Anterior cingulate cortex (tissue), 58 donors: ENCODE data around the gene GUCY2F.

Source experiments
- DNase-seq, 58 donors: peaks; one replicate each; lab custom pipeline; 2025; lab: John Stamatoyannopoulos, UW

GUCY2F gene

DNA sequence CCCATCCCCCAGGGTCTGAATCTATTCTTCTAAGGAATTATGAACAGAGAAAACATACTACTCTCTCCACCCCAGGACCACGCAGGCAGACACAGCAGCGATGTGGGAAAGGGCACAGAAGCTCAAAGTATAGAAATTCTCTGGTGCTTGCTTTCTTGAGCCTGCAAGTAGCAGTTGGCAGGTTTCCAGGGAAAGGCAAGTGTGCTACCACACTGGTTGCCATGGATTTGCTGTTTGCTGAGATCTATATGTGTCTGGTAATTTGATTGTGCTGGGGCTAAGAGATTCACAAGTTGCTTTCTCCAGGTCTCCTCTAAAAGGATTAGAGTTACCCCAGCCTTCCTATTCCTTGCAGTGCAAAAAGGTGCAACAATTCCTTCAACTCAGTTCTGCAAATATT lies 83.1 kb downstream of the GUCY2F start:
- DNase-seq: peak in 1 of 58 donors; percentile 0

DNA sequence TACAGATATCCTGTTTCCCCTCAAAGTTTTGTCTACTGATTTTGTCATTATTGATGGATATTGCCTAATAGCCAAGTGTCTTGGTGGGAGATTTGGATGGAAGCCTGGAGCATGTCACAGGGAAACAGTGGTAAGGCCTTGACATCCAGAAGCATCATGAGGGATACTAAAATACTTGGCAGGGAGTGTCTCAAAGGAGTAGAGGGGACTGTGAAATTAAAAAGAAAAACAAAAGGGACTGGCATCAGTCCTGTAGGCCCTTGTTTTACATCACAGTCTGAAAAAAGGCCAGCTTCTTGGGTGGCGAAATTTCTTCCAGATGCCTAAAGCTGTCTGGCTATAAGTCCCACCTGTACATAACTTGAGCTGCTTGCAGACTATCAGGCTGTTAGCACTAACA lies 83.8 kb downstream of the GUCY2F start:
- DNase-seq: no peak

DNA sequence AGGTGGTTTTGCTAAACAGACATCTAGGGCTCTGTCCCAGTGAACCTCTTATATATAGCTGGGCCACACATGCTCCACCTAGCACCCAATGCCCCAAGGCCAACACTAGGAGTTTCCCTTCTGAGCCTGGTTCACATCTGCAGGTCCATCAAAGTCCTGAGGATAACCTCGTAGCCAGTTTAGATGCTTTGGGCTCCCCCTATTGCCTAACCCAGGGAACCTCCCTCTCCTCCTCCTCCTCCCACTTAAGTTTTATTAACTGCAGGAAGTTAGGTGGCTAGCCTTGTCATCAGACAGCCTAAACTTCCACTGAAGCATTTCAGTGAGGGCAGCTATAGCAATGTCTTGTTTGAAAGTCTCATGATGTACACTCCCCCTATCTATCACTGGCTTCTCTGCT lies 88.0 kb downstream of the GUCY2F start:
- DNase-seq: no peak

DNA sequence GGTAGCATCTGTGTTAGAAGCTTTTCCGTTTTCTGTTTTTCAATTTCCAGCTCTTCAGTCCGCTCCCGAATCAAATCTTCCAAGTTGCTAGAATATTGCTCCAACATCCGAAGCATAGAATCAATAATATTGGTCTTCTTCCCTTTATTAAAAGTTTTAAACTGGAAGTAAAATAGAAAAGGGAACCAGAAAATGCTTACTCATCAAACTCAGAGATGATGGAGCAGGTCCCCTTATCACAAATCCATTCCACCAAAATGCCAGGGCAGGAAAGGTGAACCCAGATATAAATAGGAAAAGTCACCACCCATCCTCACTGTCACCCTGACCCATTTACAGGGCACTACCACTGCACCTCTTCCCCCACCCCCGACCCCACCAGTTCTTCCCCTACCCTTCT lies 89.0 kb downstream of the GUCY2F start:
- no peak for DNase-seq

DNA sequence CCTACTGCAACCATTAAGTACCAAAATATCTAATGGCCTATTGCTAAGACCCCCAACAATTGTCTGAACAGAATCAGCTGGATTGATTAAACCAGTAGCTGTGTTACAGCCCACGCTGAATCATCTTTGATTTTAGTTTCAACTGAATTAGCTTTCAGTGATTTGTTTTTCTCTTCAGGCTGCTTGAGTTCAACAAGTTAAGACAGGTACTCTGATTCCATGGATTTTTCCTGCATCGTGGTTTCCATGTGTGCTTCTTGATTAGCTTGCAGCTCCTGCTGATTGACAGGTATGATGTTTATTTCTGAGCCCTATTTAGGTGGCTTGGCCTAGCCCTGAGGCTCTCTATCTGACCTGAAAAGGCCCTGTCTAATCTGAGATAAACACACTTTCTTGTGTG lies 91.3 kb downstream of the GUCY2F start:
- DNase-seq: no peak

DNA sequence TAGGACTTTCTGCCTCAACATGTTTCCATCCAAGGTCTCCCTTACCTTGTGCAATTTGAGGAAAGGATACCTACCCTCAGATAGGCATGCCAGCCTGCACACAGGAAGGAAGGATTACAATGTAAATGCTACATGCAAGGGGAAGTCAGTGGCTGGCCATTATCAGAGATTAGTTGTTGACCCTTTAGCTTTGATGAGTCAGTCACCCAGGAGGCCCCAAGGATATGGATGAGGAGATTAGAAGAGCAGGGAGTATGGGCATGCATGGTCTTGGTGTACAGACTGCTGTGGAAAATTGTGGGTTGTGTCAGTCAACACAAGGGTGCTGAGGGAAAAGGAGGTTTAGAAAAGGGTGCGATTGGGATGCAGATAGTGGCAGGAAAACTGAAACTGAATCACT lies 92.0 kb downstream of the GUCY2F start:
- no peak for DNase-seq

DNA sequence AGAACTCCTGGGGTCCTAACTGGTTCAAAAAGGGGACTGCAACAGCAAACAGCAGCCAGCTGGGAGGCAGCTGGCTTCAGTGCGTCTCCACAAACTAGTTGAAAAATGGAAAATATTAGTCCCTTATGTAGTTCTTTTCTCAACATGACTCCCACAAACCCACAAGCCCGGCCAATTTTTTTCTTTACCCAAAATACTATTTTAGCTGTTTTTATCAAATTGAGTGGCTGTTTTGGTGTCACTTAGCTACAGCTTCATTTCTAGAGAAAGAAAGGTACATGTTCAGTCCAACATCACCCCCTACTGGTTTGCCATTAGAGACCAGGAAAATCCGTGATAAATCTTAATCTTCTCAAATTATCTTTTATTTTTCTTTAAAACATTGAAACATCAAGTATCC lies 97.2 kb downstream of the GUCY2F start:
- peak in 2 of 58 donors; percentile 0 to 3 for DNase-seq

DNA sequence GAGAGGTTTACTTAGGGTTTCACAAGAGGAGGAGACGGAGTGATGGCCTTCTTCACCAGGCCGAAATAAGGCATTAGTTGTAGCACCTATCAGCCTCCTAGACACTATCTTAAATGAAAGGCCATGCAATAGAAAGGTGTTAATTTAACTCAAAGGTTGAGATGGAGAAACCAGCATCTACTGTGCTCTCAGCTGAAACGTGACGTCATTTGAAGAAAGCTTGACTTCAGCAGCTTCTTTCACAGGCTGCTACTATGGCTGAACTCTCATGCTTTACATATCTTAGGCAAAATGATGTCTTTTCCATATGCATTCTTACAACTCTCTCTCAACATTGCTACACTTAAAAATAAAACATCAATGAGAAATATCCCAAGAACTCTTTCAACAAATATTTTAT lies 99.6 kb downstream of the GUCY2F start:
- DNase-seq: no peak

DNA sequence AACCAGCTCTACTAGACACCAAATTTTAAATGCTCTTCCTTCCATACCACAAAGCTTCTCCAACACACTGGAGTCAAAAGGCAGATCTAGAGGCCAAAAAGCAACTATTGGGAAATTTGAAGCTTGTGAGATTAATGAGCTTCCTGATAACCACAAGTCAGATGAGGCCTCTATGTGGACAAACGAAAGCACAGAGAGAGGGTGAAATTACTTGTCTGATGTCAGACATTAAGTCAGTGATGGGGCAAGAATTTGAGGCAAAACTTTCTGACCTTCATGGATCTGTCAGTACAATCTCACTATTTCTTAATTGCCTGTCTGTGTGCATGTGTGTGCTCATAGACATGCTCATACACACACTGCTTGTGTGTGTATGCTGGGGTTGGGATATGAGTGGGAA lies 103.6 kb downstream of the GUCY2F start:
- no peak for DNase-seq

DNA sequence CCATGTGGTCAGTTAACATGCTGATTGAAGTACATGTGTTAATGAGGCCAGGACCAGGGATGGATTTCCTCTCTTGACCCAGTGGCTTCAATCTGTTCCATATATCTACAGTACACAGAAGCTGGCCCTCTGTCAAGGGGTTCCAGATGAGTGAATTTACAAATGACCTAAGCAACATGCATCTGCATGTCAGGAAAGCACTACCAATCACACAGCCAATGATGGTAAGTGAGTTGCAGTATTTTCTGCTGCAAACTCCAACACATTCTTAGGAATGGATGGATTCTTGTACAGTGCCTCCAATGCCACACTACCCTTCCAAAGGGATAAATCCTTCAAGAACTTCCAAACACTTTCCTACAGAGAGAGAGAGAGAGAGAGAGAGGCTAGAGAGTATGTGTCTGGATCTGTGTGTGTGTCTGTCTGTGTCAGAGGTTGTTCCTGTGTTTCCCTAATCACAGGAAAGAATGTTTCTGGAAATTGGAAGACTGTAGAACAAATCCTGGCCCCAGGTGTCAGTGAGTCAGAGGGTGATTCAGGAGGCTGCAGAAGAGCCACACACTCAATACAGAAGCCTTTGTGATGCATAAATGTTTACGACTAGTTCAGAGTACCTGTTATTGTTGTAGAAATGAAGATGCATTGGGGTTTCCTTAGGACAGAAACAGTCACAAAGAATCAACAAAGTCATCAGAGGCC lies 107.5 kb downstream of the GUCY2F start:
- DNase-seq: no peak

DNA sequence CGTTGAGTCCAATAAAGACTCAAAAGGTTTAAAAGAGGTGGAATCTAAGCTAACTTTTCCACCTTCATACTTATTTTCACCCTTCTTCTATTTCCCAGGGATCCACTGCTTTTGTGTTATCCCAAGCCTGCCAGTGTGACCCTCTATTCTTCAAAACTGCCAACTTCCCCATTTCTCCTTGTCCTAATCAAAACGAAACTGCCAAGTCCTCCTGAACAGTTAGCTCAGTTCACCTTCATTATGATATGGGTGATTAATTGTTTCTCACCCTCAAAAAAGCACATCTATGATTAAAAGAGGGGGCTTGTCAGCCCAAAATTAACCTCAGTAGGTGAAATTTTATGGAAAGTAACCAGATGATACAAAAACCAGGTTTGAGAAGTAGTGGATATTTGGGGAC lies 108.4 kb downstream of the GUCY2F start:
- DNase-seq: no peak

DNA sequence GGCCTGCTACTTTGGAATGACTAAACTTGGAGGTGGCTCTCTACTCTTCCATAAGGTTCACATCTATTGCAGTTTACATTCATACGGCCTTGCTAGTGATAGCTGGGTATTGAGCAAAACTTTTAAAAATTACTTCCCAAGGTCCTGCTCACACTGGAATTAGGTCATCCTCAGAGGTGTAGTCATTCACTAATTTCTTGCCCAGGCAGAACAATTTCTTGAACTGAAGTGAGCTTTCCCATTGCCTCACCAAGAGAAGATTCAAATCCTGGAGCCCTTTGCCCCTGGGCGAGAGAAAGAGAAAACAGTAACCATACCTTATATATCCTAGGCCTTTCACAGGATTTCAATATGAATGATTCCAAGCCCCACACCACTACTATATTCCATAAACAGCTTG lies 109.2 kb downstream of the GUCY2F start:
- no peak for DNase-seq

DNA sequence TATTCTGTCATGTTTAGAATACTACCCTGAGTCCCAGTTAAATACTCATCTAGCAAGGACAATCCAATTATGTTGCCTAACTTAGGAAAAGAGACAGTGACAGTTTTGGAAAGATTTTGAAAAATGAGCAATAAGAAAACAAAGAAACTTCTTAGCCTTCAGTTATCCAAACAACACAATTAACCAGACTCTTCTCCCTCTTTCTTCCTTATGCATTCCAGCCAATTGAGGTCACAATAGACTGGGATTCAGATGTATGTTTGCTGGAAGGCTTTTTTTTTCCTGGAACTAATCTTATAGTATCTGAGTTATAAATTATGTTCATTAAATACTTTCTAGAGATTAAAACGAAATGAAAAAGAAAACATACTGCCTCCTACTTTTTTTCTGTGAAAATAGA lies 109.6 kb downstream of the GUCY2F start:
- no peak for DNase-seq

DNA sequence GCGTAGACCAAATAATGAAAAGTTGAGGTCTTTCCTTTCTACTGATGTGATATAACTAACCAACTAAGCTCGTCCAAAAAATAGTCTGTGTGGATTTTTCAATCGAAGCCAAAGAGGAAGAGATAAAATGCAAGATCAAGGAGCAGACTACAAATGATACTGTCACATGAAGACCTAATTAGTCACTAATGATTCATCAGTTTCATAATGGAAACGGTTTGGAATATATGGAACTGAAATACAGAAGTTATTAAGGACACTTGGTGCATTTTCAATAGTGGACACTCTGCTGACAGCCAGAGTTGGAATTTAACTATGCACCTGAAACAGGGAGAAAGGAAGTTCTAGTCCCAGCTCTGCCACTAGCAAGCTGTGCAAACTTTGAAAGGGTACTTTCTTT lies 119.8 kb downstream of the GUCY2F start:
- DNase-seq: no peak

DNA sequence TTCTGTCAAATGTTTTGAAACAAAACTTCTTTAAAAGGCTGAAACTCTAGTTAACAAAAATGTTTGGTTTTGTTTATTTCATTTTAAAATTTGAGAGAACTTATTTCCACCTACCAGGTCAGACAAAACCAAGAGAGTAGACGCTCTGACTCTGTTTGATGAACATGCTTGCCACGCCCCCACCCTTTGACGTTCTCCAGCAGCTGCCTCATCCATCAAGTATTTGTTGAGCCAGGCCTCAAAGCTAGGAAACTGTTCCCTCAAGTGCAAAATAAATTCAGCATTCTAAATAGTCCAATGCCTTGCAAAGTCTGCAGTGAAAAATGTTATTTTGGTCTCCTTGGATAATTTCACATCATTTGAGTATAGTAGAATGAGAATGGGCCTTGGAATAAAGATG lies 121.6 kb downstream of the GUCY2F start:
- DNase-seq: no peak

DNA sequence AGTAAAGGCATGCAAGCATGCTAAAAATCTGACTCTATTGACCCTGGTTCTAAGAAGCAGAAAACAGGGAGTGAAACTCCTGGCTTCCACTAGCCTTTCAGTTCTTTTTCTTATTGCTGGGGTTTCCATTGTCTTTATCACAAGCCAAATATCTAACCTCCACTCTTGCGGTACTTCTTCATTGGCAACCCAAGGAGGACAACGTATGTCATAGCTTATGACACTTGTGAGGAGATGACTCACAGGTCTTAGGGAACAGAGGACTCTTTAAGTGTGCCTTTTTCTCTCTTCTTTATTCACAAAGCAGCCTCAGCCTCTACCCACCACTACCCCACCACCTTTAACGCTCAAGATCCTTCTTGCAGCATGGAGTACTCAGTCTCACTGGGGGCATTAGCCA lies 124.2 kb downstream of the GUCY2F start:
- no peak for DNase-seq

DNA sequence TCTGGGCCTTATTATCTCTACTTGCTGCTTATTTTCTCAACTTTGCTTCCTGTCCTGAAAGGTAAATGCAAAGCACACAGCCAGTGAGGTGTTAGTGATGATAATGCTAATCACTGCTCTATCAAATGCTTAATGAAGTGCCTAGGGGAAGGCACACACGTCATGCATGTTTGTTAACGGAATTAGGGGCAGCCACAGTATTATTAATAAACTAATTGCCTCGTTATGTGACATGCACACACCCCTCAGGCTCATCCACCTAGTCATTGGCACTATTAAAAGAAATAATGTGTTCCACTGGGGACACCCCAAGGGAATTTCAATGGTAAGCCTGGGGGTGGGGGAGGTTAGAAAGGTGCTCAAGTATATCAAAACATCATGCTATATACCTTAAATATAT lies 125.2 kb downstream of the GUCY2F start:
- DNase-seq: no peak

DNA sequence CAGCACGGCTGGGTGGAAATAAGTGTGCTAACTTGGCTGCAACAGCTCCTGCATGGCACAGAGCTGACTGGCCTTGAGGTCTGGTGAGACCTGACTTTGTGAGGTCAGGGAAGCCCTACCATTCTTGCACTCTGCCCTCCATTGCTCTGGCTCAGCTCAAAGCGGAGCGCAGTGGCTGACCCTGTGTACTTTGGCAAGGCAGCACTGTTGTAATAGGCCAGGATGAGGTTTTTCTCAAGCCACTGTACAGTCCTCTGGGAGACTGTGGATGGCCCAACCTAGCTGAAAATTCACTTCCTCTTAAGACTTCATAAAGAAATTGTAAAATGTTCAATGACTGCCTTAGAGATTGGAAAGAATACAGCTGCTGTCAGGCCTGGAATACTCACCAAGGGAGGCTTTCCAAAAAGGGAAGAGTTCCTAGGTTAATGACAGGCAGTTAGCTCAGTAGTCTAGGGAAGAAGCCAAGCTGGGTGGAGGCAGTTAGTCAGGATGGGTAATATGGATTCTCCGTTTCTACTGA lies 129.8 kb downstream of the GUCY2F start:
- DNase-seq: no peak

DNA sequence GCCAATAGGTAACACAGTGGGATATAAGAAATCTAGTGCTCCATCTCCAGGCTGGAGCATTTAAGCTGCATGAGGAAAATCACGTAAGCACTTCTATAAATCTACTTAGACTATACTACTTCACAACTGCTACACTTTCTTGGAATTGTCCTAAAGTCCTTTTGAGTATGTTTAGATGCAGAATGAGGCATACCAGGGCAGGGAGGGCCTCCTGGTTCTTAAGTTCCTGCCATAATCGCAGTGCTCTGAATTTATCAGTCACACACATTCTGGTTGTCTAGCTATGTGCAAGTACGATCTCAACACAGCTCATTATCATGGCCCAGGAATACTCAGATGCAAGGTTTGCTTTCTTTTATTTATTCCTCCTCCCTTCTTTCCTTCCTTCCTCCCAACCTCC lies 130.3 kb downstream of the GUCY2F start:
- DNase-seq: no peak

DNA sequence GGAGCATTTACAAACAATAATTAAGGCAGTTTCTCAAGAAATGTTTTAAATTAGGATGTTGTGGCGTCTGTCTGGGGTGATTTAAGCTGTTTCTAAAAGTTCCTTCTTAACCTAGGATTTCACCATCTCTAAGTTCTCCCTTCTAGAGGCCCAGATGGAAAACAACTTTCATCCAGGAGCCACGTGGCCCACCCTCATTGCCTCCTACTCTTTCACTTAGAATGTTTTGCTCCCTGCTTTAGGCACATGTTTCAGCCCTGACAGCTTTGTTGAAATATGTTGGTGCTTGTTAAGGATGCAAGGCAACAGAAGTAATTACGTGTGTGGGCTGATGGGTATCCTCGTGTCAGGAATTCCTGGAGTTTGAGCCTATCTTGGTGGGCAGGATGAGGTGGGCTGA lies 131.3 kb downstream of the GUCY2F start:
- peak in 1 of 58 donors; percentile 0 for DNase-seq

DNA sequence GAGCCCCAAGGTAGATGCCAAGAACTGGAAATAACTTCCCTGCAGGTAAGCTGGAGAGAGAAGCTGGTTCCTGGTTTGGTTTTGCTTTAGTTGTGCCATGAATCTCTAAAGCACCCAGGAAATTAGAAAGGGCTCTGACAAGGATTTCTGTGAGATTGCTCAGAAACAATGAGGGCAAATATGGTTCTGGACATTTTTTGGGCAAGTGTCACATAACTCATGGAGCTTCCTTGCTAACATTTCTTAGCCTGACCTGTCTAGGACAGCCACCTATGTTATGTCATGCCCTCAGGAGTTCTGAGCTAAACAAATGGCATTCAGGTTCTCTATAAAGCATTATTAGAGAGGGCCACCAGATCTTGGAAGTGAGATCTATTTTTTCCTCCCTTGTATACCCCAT lies 131.8 kb downstream of the GUCY2F start:
- no peak for DNase-seq

DNA sequence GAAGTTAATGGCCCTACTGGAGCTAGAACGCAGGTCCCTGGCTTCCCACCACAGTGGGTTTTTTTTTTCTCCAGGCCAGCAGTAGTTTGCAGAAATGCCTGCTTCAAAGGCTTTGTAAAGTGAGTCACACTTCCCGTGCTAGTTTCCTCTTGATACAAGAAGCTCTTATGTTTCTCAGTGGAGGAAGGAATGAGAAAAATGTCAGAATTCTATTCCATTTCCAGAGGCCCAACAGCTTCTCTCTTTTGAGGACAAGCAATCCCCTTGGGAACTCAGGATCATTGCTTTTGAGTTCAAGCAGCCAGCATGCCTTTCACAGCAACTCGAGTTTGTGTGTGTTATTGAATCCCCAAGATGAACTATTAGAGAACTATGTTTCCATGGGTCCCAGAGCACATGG lies 134.3 kb downstream of the GUCY2F start:
- no peak for DNase-seq

DNA sequence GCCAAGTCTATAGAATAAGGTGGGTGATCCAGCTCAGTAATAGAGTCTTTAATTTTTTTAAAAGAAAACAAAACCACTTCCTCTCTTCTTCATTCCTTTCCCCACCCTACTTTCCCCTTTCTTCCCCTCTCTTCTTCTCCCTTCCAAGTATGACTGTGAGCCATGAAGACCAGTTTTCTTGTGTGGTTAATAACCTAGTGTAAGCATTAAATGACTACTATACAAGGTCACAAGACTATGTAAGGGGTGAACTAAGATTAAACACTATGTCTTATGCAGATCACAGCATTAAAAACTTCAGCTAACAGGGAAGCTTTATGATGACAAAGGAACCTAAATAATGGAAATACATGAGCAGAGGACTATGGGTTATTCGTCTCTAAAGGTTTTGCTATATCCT lies 135.4 kb downstream of the GUCY2F start:
- no peak for DNase-seq
